ENCODE data around the gene SP8.

Gene SP8

GRCh38 chr7:20748853-20749252 lies 37.8 kb downstream of the SP8 start:
- DNase-seq: no peak

DNA sequence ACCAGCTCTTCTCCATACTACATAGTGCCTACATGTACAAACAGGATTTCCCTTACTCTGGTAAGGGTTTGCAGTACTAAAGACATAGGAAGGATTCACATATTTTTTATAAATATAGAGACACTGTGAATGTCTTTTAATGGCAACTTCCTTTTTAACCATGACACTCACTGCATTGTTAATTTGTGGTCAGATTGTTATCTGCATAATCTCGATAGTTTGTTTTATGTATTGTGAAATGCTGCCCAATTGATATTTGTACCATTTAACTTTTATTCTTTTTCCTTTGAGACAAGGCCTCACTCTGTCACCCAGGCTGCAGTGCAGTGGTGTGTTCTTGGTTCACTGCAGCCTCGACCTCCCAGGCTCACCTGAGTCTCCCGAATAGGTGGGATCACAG lies 39.7 kb downstream of the SP8 start:
- no peak for DNase-seq

- no peak for DNase-seq
Measured at GRCh38 chr7:20745702-20746101, 41.0 kb downstream of the SP8 start.

DNA sequence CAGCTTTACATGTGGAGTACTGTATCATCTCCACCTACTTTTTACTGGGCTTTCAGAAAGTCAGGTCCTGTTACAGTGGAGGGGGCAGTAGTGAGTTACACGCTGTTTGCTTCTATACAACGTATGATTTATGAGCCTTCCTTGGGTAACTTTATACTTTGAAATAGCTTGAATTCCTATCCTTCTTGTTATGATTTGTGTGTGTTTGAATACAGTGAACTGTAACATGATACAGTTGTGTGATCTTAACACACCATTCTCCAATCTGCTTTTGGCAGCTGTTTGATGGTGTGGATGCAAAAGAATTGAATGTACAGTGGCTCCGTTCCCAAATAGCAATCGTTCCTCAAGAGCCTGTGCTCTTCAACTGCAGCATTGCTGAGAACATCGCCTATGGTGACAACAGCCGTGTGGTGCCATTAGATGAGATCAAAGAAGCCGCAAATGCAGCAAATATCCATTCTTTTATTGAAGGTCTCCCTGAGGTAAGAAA lies 41.7 kb downstream of the SP8 start:
- DNase-seq: peak; percentile 12

- DNase-seq: no peak
Measured at GRCh38 chr7:20742913-20743312, 43.8 kb downstream of the SP8 start.

DNA sequence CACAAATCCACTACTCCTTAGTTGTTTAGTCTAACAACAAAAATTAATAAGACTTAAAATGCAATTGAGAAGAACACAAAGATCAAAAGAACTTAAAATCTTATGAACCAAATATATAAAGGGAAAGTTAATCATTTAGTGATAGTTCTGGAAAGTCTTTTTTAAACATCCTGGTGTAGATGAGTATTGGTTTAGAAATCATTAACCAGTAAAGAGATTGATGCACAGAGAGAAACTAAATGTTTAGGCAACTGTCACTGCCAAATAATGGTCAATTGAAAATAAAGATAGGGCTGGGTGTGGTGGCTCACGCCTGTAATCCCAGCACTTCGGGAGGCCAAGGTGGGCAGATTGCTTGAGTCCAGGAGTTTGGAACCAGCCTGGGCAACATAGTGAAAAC lies 44.9 kb downstream of the SP8 start:
- no peak for DNase-seq

DNA sequence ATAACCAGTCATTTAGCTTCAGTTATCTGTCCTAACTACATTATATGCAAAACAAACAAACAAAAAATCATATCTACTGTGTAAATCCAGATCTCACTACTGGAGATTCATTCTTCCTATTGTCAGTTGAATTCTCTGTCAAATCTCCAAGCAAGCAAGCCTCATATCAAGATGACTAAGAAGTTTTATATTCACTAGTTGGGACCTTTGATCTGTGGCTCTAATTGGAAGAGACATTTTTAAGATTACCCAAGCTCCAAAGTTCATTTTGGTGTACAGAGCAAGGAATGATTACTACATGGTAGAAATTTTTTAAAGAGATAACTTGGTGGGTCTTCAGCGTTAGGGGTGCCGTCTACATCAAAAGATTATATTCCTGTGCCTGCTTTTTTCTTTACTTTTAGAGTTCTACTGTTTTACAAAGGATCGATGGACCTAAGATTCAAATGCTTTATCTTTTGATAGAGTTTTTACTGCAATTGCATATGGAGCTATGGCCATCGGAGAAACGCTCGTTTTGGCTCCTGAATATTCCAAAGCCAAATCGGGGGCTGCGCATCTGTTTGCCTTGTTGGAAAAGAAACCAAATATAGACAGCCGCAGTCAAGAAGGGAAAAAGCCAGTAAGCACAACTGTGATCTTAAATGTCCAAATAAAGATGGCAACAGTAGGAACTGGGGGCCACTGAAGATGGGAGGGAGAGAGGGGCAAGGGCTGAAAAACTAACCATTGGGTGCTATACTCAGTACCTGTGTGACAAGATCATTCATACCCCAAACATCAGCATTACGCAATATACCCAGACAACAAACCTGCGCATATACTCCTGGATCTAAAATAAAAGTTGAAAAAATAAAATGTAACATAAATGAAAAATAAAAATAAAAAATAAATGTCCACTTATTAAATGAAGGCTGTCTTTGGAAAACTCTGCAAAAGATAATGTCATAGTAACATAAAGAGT lies 47.9 kb downstream of the SP8 start:
- DNase-seq: no peak

- DNase-seq: no peak
Measured at GRCh38 chr7:20737840-20738448, 48.7 kb downstream of the SP8 start.

- DNase-seq: no peak
Measured at GRCh38 chr7:20735346-20736065, 51.2 kb downstream of the SP8 start.
